Measurements from ENCODE around the gene SLC2A13.
"Not testable (repeated sequence)": the region's sequence is repeated elsewhere in the genome, so short reads cannot be mapped to it uniquely, and the experiment has no call there.

The SLC2A13 gene

GRCh38 chr12:39920222-39920621 lies 185.7 kb downstream of the SLC2A13 start:
- no peak for DNase-seq

- no peak for DNase-seq
These were observed 186.1 kb downstream of the SLC2A13 start for GRCh38 chr12:39919790-39920189.

DNA sequence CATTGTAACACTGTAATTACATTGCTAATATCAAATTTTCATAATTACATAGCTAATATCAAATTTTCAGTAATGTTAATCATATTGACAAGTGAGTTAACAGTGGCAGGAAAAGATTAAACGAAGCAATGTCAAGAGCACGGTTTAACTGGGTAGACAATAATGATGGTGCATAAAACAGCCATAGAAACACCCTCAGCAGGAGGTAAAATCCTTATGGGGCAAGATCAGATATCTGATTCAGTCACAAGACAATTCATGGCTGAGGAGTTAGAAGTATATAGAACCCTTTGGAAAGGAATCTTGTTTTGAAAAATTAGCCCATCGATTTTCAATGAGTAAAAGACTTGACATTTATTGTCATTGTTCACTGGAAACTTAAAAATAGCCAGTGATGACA lies 190.6 kb downstream of the SLC2A13 start:
- no peak for DNase-seq

GRCh38 chr12:39912211-39912980 lies 193.5 kb downstream of the SLC2A13 start:
- DNase-seq = no peak

GRCh38 chr12:39906237-39906636 lies 199.6 kb downstream of the SLC2A13 start:
- DNase-seq = no peak

- DNase-seq = no peak
These were observed 200.7 kb downstream of the SLC2A13 start for GRCh38 chr12:39905152-39905551.

- no peak for DNase-seq
These were observed 203.1 kb downstream of the SLC2A13 start for GRCh38 chr12:39902821-39903220.

DNA sequence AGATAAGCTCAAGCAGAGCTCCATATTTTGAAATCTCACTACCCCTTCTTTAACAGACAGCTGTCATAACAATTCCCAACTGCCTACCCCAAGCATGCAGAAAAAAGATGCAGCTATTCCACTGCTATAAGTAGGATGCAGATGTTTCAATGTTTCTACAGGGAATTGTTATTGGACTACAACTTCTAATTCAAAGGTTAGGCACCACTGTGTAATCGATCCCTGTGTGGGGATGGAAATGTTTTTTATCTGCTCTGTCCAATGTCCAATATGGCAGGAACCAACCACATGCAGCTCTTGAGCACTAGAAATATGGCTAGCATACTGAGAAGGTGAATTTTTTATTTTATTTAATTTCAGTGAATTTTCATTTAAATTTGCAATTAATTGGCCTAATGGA lies 208.6 kb downstream of the SLC2A13 start:
- DNase-seq = no peak

DNA sequence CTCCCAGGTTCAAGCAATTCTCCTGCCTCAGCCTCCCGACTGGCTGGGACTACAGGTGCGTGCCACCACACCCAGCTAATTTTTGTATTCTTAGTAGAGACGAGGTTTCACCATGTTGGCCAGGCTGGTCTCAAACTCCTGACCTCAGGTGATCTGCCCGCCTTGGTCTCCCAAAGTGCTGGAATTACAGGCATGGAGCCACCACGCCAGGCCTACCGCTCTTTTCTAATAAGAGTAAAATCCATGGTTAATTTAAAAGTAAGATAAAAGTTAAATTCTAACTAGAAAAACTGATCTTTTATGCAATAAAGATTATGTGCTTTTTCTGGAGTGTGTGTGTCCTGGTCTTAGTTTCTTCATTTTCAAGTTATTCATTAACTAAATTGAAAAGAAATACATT lies 212.5 kb downstream of the SLC2A13 start:
- not testable (repeated sequence) for DNase-seq

- no peak for DNase-seq
These were observed 213.7 kb downstream of the SLC2A13 start for GRCh38 chr12:39892146-39892545.

- no peak for DNase-seq
These were observed 218.0 kb downstream of the SLC2A13 start for GRCh38 chr12:39887856-39888255.

GRCh38 chr12:39886106-39886505 lies 219.8 kb downstream of the SLC2A13 start:
- DNase-seq = no peak

DNA sequence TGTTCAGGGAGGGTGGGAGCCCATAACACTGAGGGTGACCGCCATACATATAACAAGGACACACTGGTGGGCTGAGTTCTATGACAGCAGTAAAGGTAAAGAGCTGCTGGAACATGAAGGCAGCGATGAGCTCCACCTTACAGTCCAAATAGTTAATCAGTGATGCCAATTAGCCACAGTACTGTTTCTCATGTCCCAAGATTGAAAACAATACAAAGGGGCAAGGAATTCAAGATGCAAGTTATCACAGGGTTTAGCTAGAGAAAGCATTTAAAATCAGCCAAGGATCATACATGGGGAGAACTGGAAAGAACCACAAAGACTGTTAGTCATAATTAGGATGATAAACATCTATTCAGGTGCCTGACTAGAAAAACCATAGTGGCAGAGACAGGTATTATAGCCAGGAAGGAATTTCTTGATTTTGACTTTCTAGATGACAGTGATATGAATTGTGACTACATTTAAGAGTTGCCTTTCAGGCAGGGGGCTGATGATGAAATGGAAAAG lies 221.2 kb downstream of the SLC2A13 start:
- no peak for DNase-seq

GRCh38 chr12:39883411-39883810 lies 222.5 kb downstream of the SLC2A13 start:
- DNase-seq = no peak

DNA sequence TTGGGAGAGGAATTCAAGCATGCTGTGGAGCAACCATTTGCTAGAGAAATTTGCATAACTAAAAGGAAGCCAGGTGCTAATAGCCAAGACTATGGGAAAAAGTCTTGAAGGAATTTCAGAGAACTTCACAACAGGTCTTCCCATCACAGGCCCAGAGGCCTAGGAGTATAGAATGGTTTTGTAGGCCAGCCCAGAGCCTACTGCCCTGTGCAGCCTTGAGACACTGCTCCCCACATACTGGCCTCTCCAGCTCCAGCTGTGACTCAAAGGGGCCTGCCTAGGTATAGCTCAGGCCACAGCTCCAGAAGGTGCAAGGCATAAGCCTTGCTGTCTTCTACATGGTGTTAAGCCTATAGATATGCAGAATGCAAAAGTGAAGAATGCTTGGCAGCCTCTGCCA lies 227.1 kb downstream of the SLC2A13 start:
- DNase-seq = no peak

DNA sequence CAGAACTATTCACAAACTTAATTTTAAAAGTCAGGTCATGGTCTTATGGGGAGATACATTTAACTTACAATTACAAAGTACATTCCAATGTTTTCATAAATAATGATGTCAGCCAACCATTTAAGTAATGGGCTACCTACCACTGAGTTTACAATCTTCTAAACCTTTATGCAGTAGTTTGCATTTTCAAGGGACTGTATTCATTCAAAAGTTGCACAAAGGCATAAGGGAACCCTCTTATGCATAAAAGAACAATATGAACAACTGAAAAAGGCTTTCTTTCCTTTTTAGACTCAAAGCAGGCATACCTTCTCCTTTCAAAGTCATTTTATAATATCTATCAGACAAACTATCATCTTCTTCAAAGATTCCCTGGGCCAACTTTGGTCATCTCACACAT lies 230.2 kb downstream of the SLC2A13 start:
- DNase-seq = no peak

GRCh38 chr12:39874785-39875184 lies 231.1 kb downstream of the SLC2A13 start:
- no peak for DNase-seq

- no peak for DNase-seq
These were observed 232.8 kb downstream of the SLC2A13 start for GRCh38 chr12:39873065-39873464.

GRCh38 chr12:39872425-39872824 lies 233.5 kb downstream of the SLC2A13 start:
- no peak for DNase-seq

- DNase-seq = no peak
These were observed 237.6 kb downstream of the SLC2A13 start for GRCh38 chr12:39868328-39868725.

DNA sequence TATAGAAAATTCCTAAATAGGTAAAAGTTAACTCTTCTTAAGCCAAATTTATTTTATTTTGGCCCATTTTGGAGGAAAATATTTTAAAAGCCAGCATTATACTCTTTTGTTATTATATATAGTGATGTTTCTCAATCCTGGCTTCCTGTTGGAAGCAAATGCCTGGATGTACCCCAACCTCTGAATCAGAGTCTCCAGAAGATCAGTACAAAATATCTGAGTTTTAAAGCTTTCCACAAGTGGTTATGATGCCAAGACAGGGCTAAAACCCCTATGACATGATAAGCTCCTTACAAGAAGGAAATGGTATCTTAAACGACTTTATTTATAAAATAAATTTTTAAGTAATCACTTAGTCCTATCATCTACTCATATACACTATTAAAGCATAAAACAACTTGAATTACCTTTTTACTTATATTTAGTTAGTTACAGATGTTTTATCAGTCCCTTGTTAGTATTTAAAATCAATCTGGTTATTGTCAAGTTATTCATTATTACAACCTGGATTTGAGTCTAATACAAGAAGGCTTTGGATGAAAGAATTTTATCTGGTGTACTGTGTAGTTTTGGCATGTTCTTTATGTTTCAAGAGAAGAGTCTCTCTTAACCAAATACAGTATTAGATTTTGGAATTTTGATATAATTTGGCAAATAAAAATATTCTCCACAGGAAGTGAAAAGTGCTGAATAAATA lies 238.1 kb downstream of the SLC2A13 start:
- no peak for DNase-seq

DNA sequence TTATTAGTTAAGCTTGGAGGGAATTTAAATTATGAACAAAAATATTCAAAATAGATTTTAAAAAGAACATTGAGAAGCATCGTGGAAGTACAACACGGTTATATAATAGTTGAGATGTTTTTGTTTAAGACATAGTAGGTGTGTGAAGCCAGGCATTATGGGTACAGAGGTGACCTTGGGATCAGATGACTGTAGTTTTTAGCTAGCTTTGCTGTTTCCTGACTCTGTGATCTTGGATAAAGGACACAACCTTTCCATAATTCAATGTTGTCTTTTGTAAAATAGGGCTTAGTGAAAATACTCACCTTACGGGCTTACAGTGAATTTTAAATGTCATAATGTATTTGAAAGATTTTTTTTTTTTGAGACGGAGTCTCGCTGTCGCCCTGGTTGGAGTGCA lies 239.7 kb downstream of the SLC2A13 start:
- no peak for DNase-seq

DNA sequence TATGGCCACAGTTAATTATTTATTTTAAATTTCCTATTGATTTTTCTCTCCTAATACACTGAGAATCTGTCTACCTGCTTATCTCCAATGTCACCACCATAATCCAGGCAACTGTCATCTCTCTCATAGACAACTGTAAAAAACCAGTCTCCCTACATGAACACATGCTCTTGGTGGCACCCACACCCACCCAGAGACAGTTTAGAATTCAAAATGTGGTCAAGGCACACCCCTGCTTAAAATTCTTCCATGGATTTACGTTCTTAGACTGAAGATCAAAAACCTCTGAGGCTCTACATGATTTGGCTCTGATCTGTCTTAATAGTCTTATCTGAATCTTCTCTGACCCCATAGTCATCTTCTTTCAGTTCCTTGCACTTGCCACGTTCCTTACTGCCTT lies 245.2 kb downstream of the SLC2A13 start:
- DNase-seq = no peak

GRCh38 chr12:39853003-39853402 lies 252.9 kb downstream of the SLC2A13 start:
- DNase-seq = no peak
